ENCODE results near the gene GDPD5.

Gene GDPD5

GRCh38 chr11:75496305-75496752 lies 29.4 kb downstream of the GDPD5 start:
- Mint-ChIP-seq H3K27ac (peak overlapping the region in 1 of 2 donors; percentile 64), H3K4me3 (no peak overlapping the region)

GRCh38 chr11:75495749-75496304 lies 29.9 kb downstream of the GDPD5 start:
- peak overlapping the region in 1 of 2 donors; percentile 64 for H3K27ac Mint-ChIP-seq
- H3K36me3 Mint-ChIP-seq (ENCODE audit: insufficient read depth), result no peaks in the 10 kb centered on the region
- no peaks in the 10 kb centered on the region for H3K9me3 Mint-ChIP-seq
- no peaks in the 10 kb centered on the region for H3K27me3 Mint-ChIP-seq
- ATAC-seq (replicated peaks) (no peak), DNase-seq (no peak)
- H3K4me3 Mint-ChIP-seq, result no peak overlapping the region
- H3K4me1 Mint-ChIP-seq (ENCODE audit: low read depth in 2 of 2), result peaks cover 13 to 19% of the 10 kb centered on the region in 2 donors

More at GRCh38 chr11:75496305-75496752, 29.4 kb downstream of the GDPD5 start:
- peaks cover 2% of the 10 kb centered on the region for H3K36me3 Mint-ChIP-seq (ENCODE audit: insufficient read depth)
- H3K9me3 Mint-ChIP-seq, result no peaks in the 10 kb centered on the region
- ATAC-seq (replicated peaks) (no peak), DNase-seq (no peak)
- peaks cover 17 to 22% of the 10 kb centered on the region in 2 donors for H3K4me1 Mint-ChIP-seq (ENCODE audit: low read depth in 2 of 2)
- no peaks in the 10 kb centered on the region for H3K27me3 Mint-ChIP-seq

GRCh38 chr11:75493626-75494025 lies 32.1 kb downstream of the GDPD5 start:
- H3K27me3 Mint-ChIP-seq, result no peaks in the 10 kb centered on the region
- no peak for ATAC-seq (replicated peaks)
- H3K9me3 Mint-ChIP-seq, result no peaks in the 10 kb centered on the region
- H3K4me1 Mint-ChIP-seq (ENCODE audit: low read depth in 2 of 2), result peaks cover 7 to 13% of the 10 kb centered on the region in 2 donors
- H3K36me3 Mint-ChIP-seq (ENCODE audit: insufficient read depth), result no peaks in the 10 kb centered on the region
- peak overlapping the region in 1 of 2 donors; percentile 72 for H3K27ac Mint-ChIP-seq
- no peak overlapping the region for H3K4me3 Mint-ChIP-seq
- DNase-seq, result no peak

GRCh38 chr11:75492181-75492820 lies 33.4 kb downstream of the GDPD5 start:
- DNase-seq (peak; percentile 24), ATAC-seq (replicated peaks) (peak; percentile 94)
- Mint-ChIP-seq H3K4me1 (ENCODE audit: low read depth in 2 of 2) (peaks cover 6 to 10% of the 10 kb centered on the region in 2 donors), H3K4me3 (peak overlapping the region; percentile 54 to 70), H3K36me3 (ENCODE audit: insufficient read depth) (no peaks in the 10 kb centered on the region), H3K27me3 (no peaks in the 10 kb centered on the region), H3K9me3 (no peaks in the 10 kb centered on the region), H3K27ac (peak overlapping the region; percentile 59 to 72)

- no peaks in the 10 kb centered on the region for H3K27me3 Mint-ChIP-seq
- H3K36me3 Mint-ChIP-seq (ENCODE audit: insufficient read depth), result no peaks in the 10 kb centered on the region
- ATAC-seq (replicated peaks) (no peak), DNase-seq (no peak)
- peak overlapping the region; percentile 52 to 59 for H3K27ac Mint-ChIP-seq
- peaks cover 6 to 10% of the 10 kb centered on the region in 2 donors for H3K4me1 Mint-ChIP-seq (ENCODE audit: low read depth in 2 of 2)
- H3K9me3 Mint-ChIP-seq, result no peaks in the 10 kb centered on the region
- no peak overlapping the region for H3K4me3 Mint-ChIP-seq
Observed at GRCh38 chr11:75491465-75491864, 34.3 kb downstream of the GDPD5 start.

GRCh38 chr11:75490221-75491181 lies 35.2 kb downstream of the GDPD5 start:
- H3K36me3 Mint-ChIP-seq (ENCODE audit: insufficient read depth), result peaks cover 3% of the 10 kb centered on the region
- H3K4me3 Mint-ChIP-seq, result peak overlapping the region in 1 of 2 donors; percentile 17
- no peaks in the 10 kb centered on the region for H3K27me3 Mint-ChIP-seq
- no peaks in the 10 kb centered on the region for H3K9me3 Mint-ChIP-seq
- H3K4me1 Mint-ChIP-seq (ENCODE audit: low read depth in 2 of 2), result peaks cover 6 to 9% of the 10 kb centered on the region in 2 donors
- ATAC-seq (replicated peaks), result no peak
- no peak for DNase-seq
- peak overlapping the region in 1 of 2 donors; percentile 52 for H3K27ac Mint-ChIP-seq

GRCh38 chr11:75487365-75487764 lies 38.4 kb downstream of the GDPD5 start:
- H3K4me3 Mint-ChIP-seq, result no peak overlapping the region
- peaks cover 3% of the 10 kb centered on the region for H3K36me3 Mint-ChIP-seq (ENCODE audit: insufficient read depth)
- peaks cover 8 to 10% of the 10 kb centered on the region in 2 donors for H3K4me1 Mint-ChIP-seq (ENCODE audit: low read depth in 2 of 2)
- H3K9me3 Mint-ChIP-seq, result no peaks in the 10 kb centered on the region
- no peak for ATAC-seq (replicated peaks)
- peak overlapping the region in 1 of 2 donors; percentile 41 for H3K27ac Mint-ChIP-seq
- no peak for DNase-seq
- no peaks in the 10 kb centered on the region for H3K27me3 Mint-ChIP-seq

GRCh38 chr11:75485742-75486141 lies 40.0 kb downstream of the GDPD5 start:
- no peak for ATAC-seq (replicated peaks)
- H3K36me3 Mint-ChIP-seq (ENCODE audit: insufficient read depth), result peaks cover 5% of the 10 kb centered on the region
- H3K27ac Mint-ChIP-seq, result no peak overlapping the region
- no peak overlapping the region for H3K4me3 Mint-ChIP-seq
- peaks cover 5 to 12% of the 10 kb centered on the region in 2 donors for H3K4me1 Mint-ChIP-seq (ENCODE audit: low read depth in 2 of 2)
- H3K27me3 Mint-ChIP-seq, result no peaks in the 10 kb centered on the region
- H3K9me3 Mint-ChIP-seq, result no peaks in the 10 kb centered on the region
- DNase-seq, result no peak

- ATAC-seq (replicated peaks), result no peak
- Mint-ChIP-seq H3K36me3 (ENCODE audit: insufficient read depth) (peaks cover 9% of the 10 kb centered on the region), H3K4me1 (ENCODE audit: low read depth in 2 of 2) (peaks cover 6 to 8% of the 10 kb centered on the region in 2 donors), H3K27me3 (no peaks in the 10 kb centered on the region), H3K27ac (peak overlapping the region; percentile 67 to 82), H3K9me3 (no peaks in the 10 kb centered on the region), H3K4me3 (no peak overlapping the region)
- no peak for DNase-seq
Observed at GRCh38 chr11:75482931-75483469, 42.7 kb downstream of the GDPD5 start.

- ATAC-seq (replicated peaks) (no peak), DNase-seq (no peak)
- Mint-ChIP-seq H3K9me3 (no peaks in the 10 kb centered on the region), H3K4me3 (no peak overlapping the region), H3K27me3 (no peaks in the 10 kb centered on the region), H3K4me1 (ENCODE audit: low read depth in 2 of 2) (peaks cover 9 to 10% of the 10 kb centered on the region in 2 donors), H3K36me3 (ENCODE audit: insufficient read depth) (peaks cover 10% of the 10 kb centered on the region), H3K27ac (peak overlapping the region; percentile 2 to 82)
Observed at GRCh38 chr11:75481922-75482606, 43.7 kb downstream of the GDPD5 start.

GRCh38 chr11:75481223-75481921 lies 44.4 kb downstream of the GDPD5 start:
- Mint-ChIP-seq H3K4me3 (no peak overlapping the region), H3K27me3 (no peaks in the 10 kb centered on the region), H3K36me3 (ENCODE audit: insufficient read depth) (peaks cover 10% of the 10 kb centered on the region), H3K27ac (peak overlapping the region in 1 of 2 donors; percentile 82), H3K4me1 (ENCODE audit: low read depth in 2 of 2) (peaks cover 9 to 12% of the 10 kb centered on the region in 2 donors), H3K9me3 (no peaks in the 10 kb centered on the region)
- DNase-seq (no peak), ATAC-seq (replicated peaks) (no peak)
